K562 (cell line): ENCODE measurements around the gene FKBP2. TPM values are rescaled to one million over a fixed set of nuclear protein-coding genes. Genes with fewer than 3 reads are reported as not detected.
A peak's percentile ranks its signal among the peaks of the same experiment; 100 is the strongest.

ENCODE experiments used
- ATAC-seq: fragments of 200-7000 bp; cut with Tn5 transposase; 3 replicates; pipeline ENCODE4 v1.9.1; 2020; ENCODE audit warnings: moderate library complexity
- BruUV-seq: library from RNA; stranded (reverse); fragments of 400-500 nt; replicated peaks from 2 replicates; lab custom pipeline; 2021; lab: Mats Ljungman, UMichigan
- CTCF ChIA-PET: fragments of 300-600 bp; formaldehyde crosslinking; extraction: SDS; loops from one replicate; lab custom pipeline; 2021; ENCODE audit warnings: low intra/inter-chr PET ratio; lab: Yijun Ruan, JAX
- POLR2A ChIA-PET: fragments of 300-600, 350-650 bp; sonication (Branson Sonifier 250); formaldehyde crosslinking; extraction: SDS; loops from one replicate; lab custom pipeline; 2021; ENCODE audit warnings: antibody characterized with exemption, inconsistent platforms; lab: Yijun Ruan, JAX
- DNase-seq, 4 experiments: peaks; one replicate each; pipeline versions ENCODE4 v3.0.0 to v3.0.0-alpha.2; 2011 to 2018; ENCODE audit warnings: low spot score in 3 of 4, mixed read lengths in 3 of 4; ENCODE audit errors: extremely low read depth in 1 of 4
- FAIRE-seq: peaks from 2 replicates; lab custom pipeline; 2011; peaks lifted over from hg19 to GRCh38; lab: Jason Lieb, UNC
- H2AFZ ChIP-seq: 2 replicates; pipeline ENCODE4 v1.6.0; 2011; ENCODE audit warnings: low read depth, low read length, control low read depth, inconsistent platforms
- H3K27ac ChIP-seq: fragments of 200-600 bp; 3 replicates; pipeline ENCODE4 v1.8.0; 2011; ENCODE audit warnings: low read depth, mild to moderate bottlenecking, control low read depth, inconsistent platforms, low read length, moderate library complexity, mixed read lengths; ENCODE audit errors: extremely low read depth
- H3K27me3 ChIP-seq, 2 experiments: fragments of 300-600 bp in 1 of 2; 2 replicates in 1 of 2; 3 replicates in 1 of 2; pipeline versions ENCODE4 v1.6.0 to v1.8.0; 2011; ENCODE audit warnings: inconsistent platforms in 2 of 2, low read length in 2 of 2, mild to moderate bottlenecking in 1 of 2, mixed read lengths in 1 of 2, moderate library complexity in 1 of 2; ENCODE audit not compliant: control insufficient read depth in 2 of 2, insufficient read depth in 2 of 2
- H3K36me3 ChIP-seq: fragments of 300-600 bp; 3 replicates; pipeline ENCODE4 v1.8.0; 2011; ENCODE audit warnings: mild to moderate bottlenecking, low read length, inconsistent platforms; ENCODE audit not compliant: control insufficient read depth, insufficient read depth
- H3K4me1 ChIP-seq, 2 experiments: fragments of 200-600 bp in 1 of 2; replicated peaks in 1 of 2; 2 replicates in 1 of 2; 3 replicates in 1 of 2; pipeline versions ENCODE4 v1.5.1 to v1.8.0; 2011; ENCODE audit warnings: inconsistent platforms in 2 of 2, low read length in 2 of 2, mild to moderate bottlenecking in 1 of 2, mixed read lengths in 1 of 2, moderate library complexity in 1 of 2; ENCODE audit not compliant: control insufficient read depth in 2 of 2, insufficient read depth in 2 of 2
- H3K4me2 ChIP-seq: 2 replicates; pipeline ENCODE4 v1.6.1; 2011; ENCODE audit warnings: low read length, control low read depth, inconsistent platforms, mixed read lengths; ENCODE audit not compliant: insufficient read depth
- H3K4me3 ChIP-seq: fragments of 200-600 bp; sonication (generic), shearing (Covaris generic); 2 replicates; pipeline ENCODE4 v1.5.1; 2016; ENCODE audit warnings: control low read depth, inconsistent platforms
- H3K79me2 ChIP-seq: fragments of 200-600 bp; 3 replicates; pipeline ENCODE4 v1.8.0; 2011; ENCODE audit warnings: low read length, inconsistent platforms; ENCODE audit not compliant: control insufficient read depth, insufficient read depth
- H3K9ac ChIP-seq, 2 experiments: 2 replicates each; pipeline versions ENCODE4 v1.6.0 to v1.6.1; 2011; ENCODE audit warnings: low read depth in 2 of 2, low read length in 2 of 2, control low read depth in 1 of 2, inconsistent platforms in 1 of 2, mild to moderate bottlenecking in 1 of 2, mixed read lengths in 1 of 2; ENCODE audit not compliant: insufficient read depth in 1 of 2
- H3K9me1 ChIP-seq: one replicate; pipeline ENCODE4 v1.6.0; 2011; ENCODE audit warnings: inconsistent platforms, mild to moderate bottlenecking, low read length, moderate library complexity; ENCODE audit not compliant: control insufficient read depth, insufficient read depth
- H3K9me3 ChIP-seq: replicated peaks from 2 replicates; pipeline ENCODE4 v1.5.1; 2011; ENCODE audit warnings: low read depth, low read length, inconsistent platforms; ENCODE audit not compliant: control insufficient read depth, insufficient read depth
- H4K20me1 ChIP-seq: replicated peaks from 2 replicates; pipeline ENCODE4 v1.6.1; 2011; ENCODE audit warnings: low read length, inconsistent platforms, mixed read lengths; ENCODE audit not compliant: control insufficient read depth, insufficient read depth
- ARID3B ChIP-seq: fragments of 250-450 bp; sonication (Bioruptor Pico); IDR thresholded peaks from 2 replicates; pipeline ENCODE4 v1.4.0; 2020; ENCODE audit warnings: borderline replicate concordance
- ATF1 ChIP-seq, 2 experiments: fragments of 450-650 bp in 1 of 2; IDR thresholded peaks; 2 replicates each; pipeline ENCODE4 v1.6.1; 2016; ENCODE audit warnings: missing compliant biosample characterization in 1 of 2, missing genetic modification characterization in 1 of 2
- CBX1 ChIP-seq: sonication (generic); IDR thresholded peaks from 2 replicates; pipeline ENCODE4 v1.6.1; 2016; ENCODE audit warnings: antibody characterized with exemption, low read depth, mild to moderate bottlenecking
- CCNT2 ChIP-seq: IDR thresholded peaks from 2 replicates; pipeline ENCODE4 v1.6.1; 2011; ENCODE audit warnings: borderline replicate concordance, low read depth, mild to moderate bottlenecking, moderate library complexity, mixed read lengths, low read length; ENCODE audit not compliant: insufficient read length; ENCODE audit errors: extremely low read depth
- GTF2E2 ChIP-seq: fragments of 200-800 bp; sonication (Bioruptor generic); IDR thresholded peaks from 2 replicates; pipeline ENCODE4 v1.6.1; 2016; ENCODE audit warnings: missing genetic modification characterization, missing compliant biosample characterization
- LARP7 ChIP-seq: fragments of 450-650 bp; IDR thresholded peaks from 2 replicates; pipeline ENCODE4 v1.6.1; 2016
- MEIS2 ChIP-seq: fragments of 450-650 bp; IDR thresholded peaks from 2 replicates; pipeline ENCODE4 v1.6.1; 2014; ENCODE audit warnings: mild to moderate bottlenecking; ENCODE audit not compliant: partially characterized antibody
- MTA2 ChIP-seq: fragments of 450-650 bp; IDR thresholded peaks from 2 replicates; pipeline ENCODE4 v1.6.1; 2016; ENCODE audit warnings: low read depth
- SMARCB1 ChIP-seq: IDR thresholded peaks from 2 replicates; pipeline ENCODE4 v1.6.1; 2011; ENCODE audit warnings: improper control_type of control experiment, low read depth; ENCODE audit not compliant: insufficient read length
- SMARCE1 ChIP-seq: fragments of 450-650 bp; IDR thresholded peaks from 2 replicates; pipeline ENCODE4 v1.7.1; 2016; ENCODE audit warnings: mild to moderate bottlenecking
- TEAD4 ChIP-seq, 2 experiments: sonication (generic) in 1 of 2; formaldehyde crosslinking in 1 of 2; IDR thresholded peaks; 2 replicates each; pipeline versions ENCODE4 v1.6.1 to v1.8.0; 2012 to 2022; ENCODE audit warnings: borderline replicate concordance in 1 of 2, inconsistent platforms in 1 of 2, low read length in 1 of 2, mild to moderate bottlenecking in 1 of 2, missing genetic modification reagents in 1 of 2
- ZNF41 ChIP-seq: fragments of 250-450 bp; sonication (Bioruptor Pico); conservative IDR thresholded peaks from 2 replicates; pipeline ENCODE4 v1.4.0; 2020; ENCODE audit warnings: mild to moderate bottlenecking
- WGBS: fragments of 100-300 bp; shearing (Covaris generic); methylation state at CpG from one replicate; pipeline ENCODE4 v1.1.6; 2016; ENCODE audit warnings: low coverage, mixed read lengths; ENCODE audit not compliant: insufficient coverage; ENCODE audit errors: missing lambda C conversion rate; 5-methylcytosine and 5-hydroxymethylcytosine counted together
- in situ Hi-C: fragments of 300-500 bp; cut with MboI; formaldehyde crosslinking; loops from 4 replicates; pipeline ENCODE4 v1.15.0; 2018; ENCODE audit warnings: inconsistent platforms, mixed read lengths
- intact Hi-C: fragments of 100-400 bp; cut with micrococcal nuclease; formaldehyde crosslinking; loops from 2 replicates; pipeline ENCODE4 v1.14.2; 2022
- polyA plus RNA-seq, 8 experiments: library from polyadenylated mRNA; depleted of rRNA in 4 of 8; stranded (reverse) in 5 of 8; unstranded in 3 of 8; fragments of >200 nt; fragmentation: Nextera tagmentation in 2 of 8; fragmentation: Illumina TruSeq in 1 of 8; extraction: Ambion mirVana in 2 of 8; extraction: Trizol in 1 of 8; gene quantifications; 2 replicates each; pipeline versions ENCODE4 v1.2.1 to v1.2.3, GENCODE V29; 2011 to 2014; ENCODE audit warnings: inconsistent platforms in 1 of 8, missing spikeins in 1 of 8
- total RNA-seq, 7 experiments: library from RNA; depleted of rRNA in 6 of 7; stranded (reverse); fragments of >200 nt in 6 of 7; fragmentation: Illumina TruSeq in 2 of 7; extraction: Trizol in 2 of 7; gene quantifications; 2 replicates each; pipeline versions ENCODE4 v1.2.1 to v1.2.3, GENCODE V29; 2011 to 2021; ENCODE audit warnings: low replicate concordance in 1 of 7
- TF ChIP-seq, protein P1 (sequence below): fragments of 450-650 bp; IDR thresholded peaks from 2 replicates; pipeline ENCODE4 v1.6.1; 2017; ENCODE audit warnings: mild to moderate bottlenecking, moderate library complexity
- TF ChIP-seq, protein P2 (sequence below), 2 experiments: fragments of 450-650 bp in 1 of 2; IDR thresholded peaks; 2 replicates each; pipeline ENCODE4 v1.6.1; 2011 to 2017; ENCODE audit warnings: low read depth in 2 of 2, antibody characterized with exemption in 1 of 2, borderline replicate concordance in 1 of 2, low read length in 1 of 2, mild to moderate bottlenecking in 1 of 2, mixed read lengths in 1 of 2; ENCODE audit not compliant: control insufficient read depth in 1 of 2

The FKBP2 gene
- total and polyA plus RNA-seq, 9 of the 15 experiments (the other 6 are each of a cell fraction or from before 2014, with no cell fraction given): 3.5 to 151 (median 58.1) TPM

GRCh38 chr11:64230171-64230984 is 10.5 kb upstream of the FKBP2 start, which contains the start of gene DNAJC4:
Gene DNAJC4 (plus strand): TSS chr11:64230548. CDS start chr11:64230855, 307 bp downstream.
- intact Hi-C loops (loop anchor here (2.0 kb wide), 2 partner anchors 24 to 46 kb away; partner anchors contain the start of gene FERMT3), in situ Hi-C loops (no loop called here)
- FAIRE-seq (peak; percentile 92), DNase-seq (peak; percentile 76 to 98 (median 84)), ATAC-seq (peak; percentile 64)
- POLR2A ChIA-PET: interaction anchor here (0.5 to 1.0 kb wide), 4 partner anchors 9 to 256 kb away, joined by 3 read pairs; partner anchors contain the start of genes COX8A and FERMT3
- Histone ChIP-seq H3K4me3 (peak within 1 kb of the TSS; percentile 76), H3K4me1 (peaks cover 33 to 82% of the 10 kb centered on the region in 2 experiments), H3K27me3 (no peaks in the 10 kb centered on the region), H3K27ac (peak within 1 kb of the TSS; percentile 92), H3K9me3 (no peaks in the 10 kb centered on the region), H3K36me3 (peaks cover 11% of the 10 kb centered on the region; the same call in 1 of the 3 replicates), H3K79me2 (peaks cover 57% of the 10 kb centered on the region), H2AFZ (peak within 1 kb of the TSS; percentile 88), H3K9me1 (no peaks in the 10 kb centered on the region), H3K4me2 (peak within 1 kb of the TSS; percentile 95), H4K20me1 (no peaks in the 10 kb centered on the region), H3K9ac (peak within 1 kb of the TSS; percentile 91 to 96)
- BruUV-seq: no TSS peak
- CTCF ChIA-PET: no interaction called here
- WGBS: under 1% methylated on average over 46 of the region's 62 CpGs
- TF ChIP-seq SMARCB1 (no peak), ARID3B (CRISPR knock-in tag) (no peak), SMARCE1 (0 out of 2 replicates have a peak, but pooled peaks have one; percentile 37), ATF1 (CRISPR knock-in tag; IDR thresholded peaks at IDR 0.05) (0 out of 2 replicates have a peak, but pooled peaks have one; percentile 1), ATF1 (tag; IDR thresholded peaks at IDR 0.05) (peak; percentile 90), MTA2 (no peak), ZNF41 (CRISPR knock-in tag) (no peak), MEIS2 (peak; percentile 91), TEAD4 (IDR thresholded peaks at IDR 0.05; ENCODE audit: low read length) (peak; percentile 18; the same call in 1 of the 2 replicates), TEAD4 (CRISPR knock-in tag; IDR thresholded peaks at IDR 0.05; ENCODE audit: borderline replicate concordance) (no peak), LARP7 (no peak), CBX1 (peak; percentile 40), GTF2E2 (peak; percentile 52; the same call in 1 of the 2 replicates), CCNT2 (peak; percentile 59)
- TF ChIP-seq, protein P1, sequence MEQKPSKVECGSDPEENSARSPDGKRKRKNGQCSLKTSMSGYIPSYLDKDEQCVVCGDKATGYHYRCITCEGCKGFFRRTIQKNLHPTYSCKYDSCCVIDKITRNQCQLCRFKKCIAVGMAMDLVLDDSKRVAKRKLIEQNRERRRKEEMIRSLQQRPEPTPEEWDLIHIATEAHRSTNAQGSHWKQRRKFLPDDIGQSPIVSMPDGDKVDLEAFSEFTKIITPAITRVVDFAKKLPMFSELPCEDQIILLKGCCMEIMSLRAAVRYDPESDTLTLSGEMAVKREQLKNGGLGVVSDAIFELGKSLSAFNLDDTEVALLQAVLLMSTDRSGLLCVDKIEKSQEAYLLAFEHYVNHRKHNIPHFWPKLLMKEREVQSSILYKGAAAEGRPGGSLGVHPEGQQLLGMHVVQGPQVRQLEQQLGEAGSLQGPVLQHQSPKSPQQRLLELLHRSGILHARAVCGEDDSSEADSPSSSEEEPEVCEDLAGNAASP: no peak
- TF ChIP-seq, protein P2, sequence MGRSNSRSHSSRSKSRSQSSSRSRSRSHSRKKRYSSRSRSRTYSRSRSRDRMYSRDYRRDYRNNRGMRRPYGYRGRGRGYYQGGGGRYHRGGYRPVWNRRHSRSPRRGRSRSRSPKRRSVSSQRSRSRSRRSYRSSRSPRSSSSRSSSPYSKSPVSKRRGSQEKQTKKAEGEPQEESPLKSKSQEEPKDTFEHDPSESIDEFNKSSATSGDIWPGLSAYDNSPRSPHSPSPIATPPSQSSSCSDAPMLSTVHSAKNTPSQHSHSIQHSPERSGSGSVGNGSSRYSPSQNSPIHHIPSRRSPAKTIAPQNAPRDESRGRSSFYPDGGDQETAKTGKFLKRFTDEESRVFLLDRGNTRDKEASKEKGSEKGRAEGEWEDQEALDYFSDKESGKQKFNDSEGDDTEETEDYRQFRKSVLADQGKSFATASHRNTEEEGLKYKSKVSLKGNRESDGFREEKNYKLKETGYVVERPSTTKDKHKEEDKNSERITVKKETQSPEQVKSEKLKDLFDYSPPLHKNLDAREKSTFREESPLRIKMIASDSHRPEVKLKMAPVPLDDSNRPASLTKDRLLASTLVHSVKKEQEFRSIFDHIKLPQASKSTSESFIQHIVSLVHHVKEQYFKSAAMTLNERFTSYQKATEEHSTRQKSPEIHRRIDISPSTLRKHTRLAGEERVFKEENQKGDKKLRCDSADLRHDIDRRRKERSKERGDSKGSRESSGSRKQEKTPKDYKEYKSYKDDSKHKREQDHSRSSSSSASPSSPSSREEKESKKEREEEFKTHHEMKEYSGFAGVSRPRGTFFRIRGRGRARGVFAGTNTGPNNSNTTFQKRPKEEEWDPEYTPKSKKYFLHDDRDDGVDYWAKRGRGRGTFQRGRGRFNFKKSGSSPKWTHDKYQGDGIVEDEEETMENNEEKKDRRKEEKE (IDR thresholded peaks at IDR 0.05; ENCODE audit: borderline replicate concordance in 1 of 2, control insufficient read depth in 1 of 2, low read depth in 2 of 2, low read length in 1 of 2): no peak
